Bronchial epithelial cell (primary cell): ENCODE measurements around the gene ICAM2. TPM values are rescaled to one million over a fixed set of nuclear protein-coding genes. Genes with fewer than 3 reads are reported as not detected.

Experiments
- DNase-seq: peaks from one replicate; pipeline ENCODE4 v3.0.0-alpha.2; 2010; ENCODE audit warnings: low read depth
- FAIRE-seq: peaks from 2 replicates; lab custom pipeline; 2011; peaks lifted over from hg19 to GRCh38; lab: Jason Lieb, UNC
- H3K27me3 ChIP-seq: 2 replicates; pipeline ENCODE4 v1.5.1; 2011; ENCODE audit warnings: low read length; ENCODE audit not compliant: control insufficient read depth, insufficient read depth
- H3K36me3 ChIP-seq: 2 replicates; pipeline ENCODE4 v1.5.1; 2011; ENCODE audit warnings: low read length; ENCODE audit not compliant: control insufficient read depth, insufficient read depth
- H3K4me3 ChIP-seq: 2 replicates; pipeline ENCODE4 v1.5.1; 2011; ENCODE audit warnings: mild to moderate bottlenecking, low read depth, low read length, control low read depth
- CTCF ChIP-seq: IDR thresholded peaks from 2 replicates; pipeline ENCODE4 v1.5.1; 2011; ENCODE audit warnings: mild to moderate bottlenecking, moderate library complexity, low read length, control low read depth, inconsistent platforms; ENCODE audit not compliant: insufficient read depth, severe bottlenecking
- total RNA-seq: library from RNA; depleted of rRNA; stranded (reverse); fragments of >200 nt; gene quantifications from 2 replicates; pipeline ENCODE4 v1.2.1, GENCODE V29; 2014

The ICAM2 gene
- total RNA-seq, 1 donor from 2014 or later: 0.26 TPM

- H3K27me3 ChIP-seq: no peaks in the 10 kb centered on the region
- TF ChIP-seq CTCF: no peak
- no peak overlapping the region for H3K4me3 ChIP-seq
- DNase-seq (no peak), FAIRE-seq (no peak)
- peaks cover 49% of the 10 kb centered on the region for H3K36me3 ChIP-seq
Observed at GRCh38 chr17:64045176-64045575, 24.7 kb upstream of the ICAM2 start.

- no peak for DNase-seq
- no peak for TF ChIP-seq CTCF
- Histone ChIP-seq H3K27me3 (no peaks in the 10 kb centered on the region), H3K36me3 (peaks cover 40% of the 10 kb centered on the region), H3K4me3 (no peak overlapping the region)
- FAIRE-seq: no peak
Observed at GRCh38 chr17:64042700-64043485, 22.5 kb upstream of the ICAM2 start.

GRCh38 chr17:64041912-64042311, 21.5 kb upstream of the ICAM2 start:
- H3K27me3 ChIP-seq: no peaks in the 10 kb centered on the region
- no peak for DNase-seq
- peak; percentile 40 for FAIRE-seq
- TF ChIP-seq CTCF: no peak
- no peak overlapping the region for H3K4me3 ChIP-seq
- H3K36me3 ChIP-seq: peaks cover 37% of the 10 kb centered on the region

GRCh38 chr17:64040206-64040605, 19.8 kb upstream of the ICAM2 start:
- TF ChIP-seq CTCF: no peak
- DNase-seq (no peak), FAIRE-seq (no peak)
- Histone ChIP-seq H3K27me3 (no peaks in the 10 kb centered on the region), H3K36me3 (peaks cover 26% of the 10 kb centered on the region), H3K4me3 (no peak overlapping the region)

GRCh38 chr17:64039106-64039400, 18.6 kb upstream of the ICAM2 start:
- Histone ChIP-seq H3K36me3 (peaks cover 17% of the 10 kb centered on the region), H3K4me3 (no peak overlapping the region), H3K27me3 (no peaks in the 10 kb centered on the region)
- TF ChIP-seq CTCF: no peak
- FAIRE-seq (no peak), DNase-seq (no peak)
